Vagina (tissue), 2 donors: Measurements from ENCODE around the gene CCDC12. TPM values are rescaled to one million over a fixed set of nuclear protein-coding genes. Genes with fewer than 3 reads are reported as not detected.

Experiments used
- DNase-seq, 2 donors: peaks; one replicate each; pipeline ENCODE4 v3.0.0-alpha.2; 2017; ENCODE audit errors: extremely low spot score in 2 of 2
- H3K27ac ChIP-seq: fragments of 200-600 bp; sonication (generic); one replicate; pipeline ENCODE4 v1.5.1; 2019
- H3K27me3 ChIP-seq: fragments of 200-600 bp; sonication (generic); one replicate; pipeline ENCODE4 v1.5.1; 2019
- H3K36me3 ChIP-seq, 2 donors: fragments of 200-600 bp; sonication (generic); one replicate each; pipeline ENCODE4 v1.5.1; 2017 to 2019
- H3K4me1 ChIP-seq: fragments of 200-600 bp; sonication (generic); one replicate; pipeline ENCODE4 v1.5.1; 2019
- H3K4me3 ChIP-seq, 2 donors: fragments of 200-600 bp; sonication (generic); 1 replicate in 1 of 2; 2 replicates in 1 of 2; pipeline ENCODE4 v1.5.1; 2016 to 2019
- H3K9me3 ChIP-seq: fragments of 200-600 bp; sonication (generic); one replicate; pipeline ENCODE4 v1.5.1; 2019
- POLR2A ChIP-seq, 2 donors: fragments of 450-650 bp; IDR thresholded peaks; one replicate each; pipeline ENCODE4 v1.6.1; 2017; ENCODE audit warnings: antibody characterized with exemption in 2 of 2, mild to moderate bottlenecking in 2 of 2, moderate library complexity in 2 of 2
- POLR2AphosphoS5 ChIP-seq, 2 donors: sonication (generic); formaldehyde crosslinking; IDR thresholded peaks; one replicate each; pipeline ENCODE4 v1.9.0; 2017; ENCODE audit warnings: antibody characterized with exemption in 2 of 2, mild to moderate bottlenecking in 2 of 2, low read depth in 1 of 2; ENCODE audit not compliant: insufficient read depth in 1 of 2
- intact Hi-C: fragments of 100-400 bp; cut with DNase I; formaldehyde crosslinking; loops from one replicate; pipeline ENCODE4 v1.15.1; 2023
- total RNA-seq: library from RNA; depleted of rRNA; stranded (reverse); fragments of >200 nt; gene quantifications from one replicate; pipeline ENCODE4 v1.2.3, GENCODE V29; 2016
- TF ChIP-seq, protein P1 (sequence below), 3 experiments: fragments of 450-650 bp in 2 of 3; fragments of 200-600 bp in 1 of 3; sonication (generic) in 1 of 3; IDR thresholded peaks; one replicate each; pipeline ENCODE4 v1.5.1; 2017 to 2019; ENCODE audit warnings: antibody characterized with exemption in 3 of 3, mild to moderate bottlenecking in 2 of 3, moderate library complexity in 2 of 3

The CCDC12 gene
- total RNA-seq, 1 donor from 2014 or later, result 55.5 TPM

- Histone ChIP-seq H3K36me3 (no peaks in the 10 kb centered on the region), H3K9me3 (no peaks in the 10 kb centered on the region), H3K4me1 (peaks cover 58% of the 10 kb centered on the region), H3K27me3 (no peaks in the 10 kb centered on the region), H3K27ac (peak overlapping the region; percentile 81), H3K4me3 (no peak overlapping the region)
- intact Hi-C loops, result no loop called here
- DNase-seq, result no peak
- no peak for TF ChIP-seq POLR2A (IDR thresholded peaks at IDR 0.05)
- TF ChIP-seq POLR2AphosphoS5 (IDR thresholded peaks at IDR 0.05; ENCODE audit: insufficient read depth in 1 of 2, low read depth in 1 of 2), result no peak
- TF ChIP-seq, protein P1, sequence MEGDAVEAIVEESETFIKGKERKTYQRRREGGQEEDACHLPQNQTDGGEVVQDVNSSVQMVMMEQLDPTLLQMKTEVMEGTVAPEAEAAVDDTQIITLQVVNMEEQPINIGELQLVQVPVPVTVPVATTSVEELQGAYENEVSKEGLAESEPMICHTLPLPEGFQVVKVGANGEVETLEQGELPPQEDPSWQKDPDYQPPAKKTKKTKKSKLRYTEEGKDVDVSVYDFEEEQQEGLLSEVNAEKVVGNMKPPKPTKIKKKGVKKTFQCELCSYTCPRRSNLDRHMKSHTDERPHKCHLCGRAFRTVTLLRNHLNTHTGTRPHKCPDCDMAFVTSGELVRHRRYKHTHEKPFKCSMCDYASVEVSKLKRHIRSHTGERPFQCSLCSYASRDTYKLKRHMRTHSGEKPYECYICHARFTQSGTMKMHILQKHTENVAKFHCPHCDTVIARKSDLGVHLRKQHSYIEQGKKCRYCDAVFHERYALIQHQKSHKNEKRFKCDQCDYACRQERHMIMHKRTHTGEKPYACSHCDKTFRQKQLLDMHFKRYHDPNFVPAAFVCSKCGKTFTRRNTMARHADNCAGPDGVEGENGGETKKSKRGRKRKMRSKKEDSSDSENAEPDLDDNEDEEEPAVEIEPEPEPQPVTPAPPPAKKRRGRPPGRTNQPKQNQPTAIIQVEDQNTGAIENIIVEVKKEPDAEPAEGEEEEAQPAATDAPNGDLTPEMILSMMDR (IDR thresholded peaks at IDR 0.05), result no peak
These were observed 9.6 kb upstream of the CCDC12 start for GRCh38 chr3:46986055-46986730.

DNA sequence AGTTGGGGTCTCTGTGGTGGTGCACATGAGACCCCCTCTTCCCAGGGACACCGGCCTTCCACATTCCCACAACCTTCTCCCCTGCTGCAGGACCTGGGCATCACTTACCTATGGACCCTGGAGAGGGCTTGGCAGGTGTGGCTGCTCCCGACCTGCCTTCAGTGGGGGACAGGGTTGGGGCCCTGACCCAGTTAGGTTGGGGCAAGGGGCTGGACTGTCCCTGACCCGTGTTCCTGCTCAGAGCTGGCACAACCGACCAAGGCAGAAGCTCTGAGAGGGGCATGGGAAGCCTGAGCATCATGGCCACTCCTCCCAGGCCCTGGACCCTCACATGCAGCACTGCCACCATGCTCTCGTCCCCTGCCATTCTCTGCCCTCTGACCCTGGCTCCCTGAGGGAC is 9.0 kb upstream of the CCDC12 start:
- peaks cover 64% of the 10 kb centered on the region for H3K4me1 ChIP-seq
- TF ChIP-seq, protein P1 (IDR thresholded peaks at IDR 0.05), result no peak
- TF ChIP-seq POLR2A (IDR thresholded peaks at IDR 0.05), result no peak
- TF ChIP-seq POLR2AphosphoS5 (IDR thresholded peaks at IDR 0.05; ENCODE audit: insufficient read depth in 1 of 2, low read depth in 1 of 2), result no peak
- peak overlapping the region; percentile 81 for H3K27ac ChIP-seq
- no peaks in the 10 kb centered on the region for H3K27me3 ChIP-seq
- DNase-seq, result no peak
- H3K9me3 ChIP-seq, result no peaks in the 10 kb centered on the region
- H3K36me3 ChIP-seq, result no peaks in the 10 kb centered on the region
- no peak overlapping the region for H3K4me3 ChIP-seq
- intact Hi-C loops, result no loop called here

DNA sequence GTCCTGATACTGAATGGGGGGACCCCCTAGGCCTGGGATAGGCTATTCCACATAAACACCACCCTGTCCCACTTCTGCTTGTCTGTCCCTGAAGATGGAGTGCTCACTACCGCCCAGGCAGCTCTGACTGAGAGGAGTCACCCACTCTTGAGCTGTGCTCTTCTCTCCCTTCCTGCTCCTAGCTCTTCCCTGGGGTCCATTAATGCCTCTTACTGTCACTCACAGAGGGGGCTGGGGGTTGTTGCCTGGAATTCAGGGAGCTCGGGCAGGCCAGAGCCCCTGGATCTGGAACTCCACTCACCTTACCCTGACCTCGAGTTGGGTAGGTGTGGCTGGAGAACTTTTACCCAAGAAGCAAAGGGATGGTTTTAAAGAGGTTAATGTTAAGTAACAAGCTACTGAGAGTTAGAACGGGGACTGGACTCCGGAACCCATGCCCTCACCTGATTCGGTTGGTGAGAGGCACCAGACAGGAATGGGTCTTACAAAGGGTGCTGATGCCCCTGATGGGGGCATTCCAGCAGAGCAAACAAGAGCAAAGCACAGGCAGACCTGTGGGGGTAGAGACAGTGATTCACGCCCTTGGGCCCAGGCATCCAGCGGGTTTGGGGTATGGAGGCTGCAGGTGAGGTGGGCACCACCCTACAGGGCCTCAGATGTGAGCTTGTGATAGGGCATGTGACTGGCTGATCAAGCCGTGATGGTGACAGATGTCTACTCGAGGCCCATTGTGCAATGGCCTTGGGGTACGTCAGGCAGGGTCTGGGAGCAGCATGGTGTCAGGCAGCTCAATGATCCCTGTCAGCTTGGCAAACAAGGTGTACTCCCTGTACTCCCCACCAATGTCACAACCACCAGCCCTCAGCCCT is 8.3 kb upstream of the CCDC12 start:
- Histone ChIP-seq H3K4me1 (peaks cover 71% of the 10 kb centered on the region), H3K27ac (peak overlapping the region; percentile 81), H3K4me3 (no peak overlapping the region), H3K36me3 (no peaks in the 10 kb centered on the region), H3K27me3 (no peaks in the 10 kb centered on the region), H3K9me3 (no peaks in the 10 kb centered on the region)
- intact Hi-C loops, result no loop called here
- DNase-seq, result no peak
- TF ChIP-seq, protein P1 (IDR thresholded peaks at IDR 0.05), result no peak
- TF ChIP-seq POLR2A (IDR thresholded peaks at IDR 0.05) (no peak), POLR2AphosphoS5 (IDR thresholded peaks at IDR 0.05; ENCODE audit: insufficient read depth in 1 of 2, low read depth in 1 of 2) (no peak)

- TF ChIP-seq, protein P1 (IDR thresholded peaks at IDR 0.05), result no peak
- no peak for TF ChIP-seq POLR2A (IDR thresholded peaks at IDR 0.05)
- TF ChIP-seq POLR2AphosphoS5 (IDR thresholded peaks at IDR 0.05; ENCODE audit: insufficient read depth in 1 of 2, low read depth in 1 of 2), result no peak
- intact Hi-C loops, result no loop called here
- Histone ChIP-seq H3K4me1 (peaks cover 69% of the 10 kb centered on the region), H3K27ac (peak overlapping the region; percentile 89), H3K36me3 (no peaks in the 10 kb centered on the region), H3K4me3 (no peak overlapping the region), H3K27me3 (no peaks in the 10 kb centered on the region), H3K9me3 (no peaks in the 10 kb centered on the region)
- DNase-seq, result no peak
These were observed 6.0 kb upstream of the CCDC12 start for GRCh38 chr3:46982546-46982945.
